Activated CD8-positive, alpha-beta memory T cell treated with anti-CD3 and anti-CD28 coated beads, Interleukin-2, amount 50 U/mL, for 4 hours (primary cell): ENCODE data around the gene SPNS2.
A peak's percentile ranks its signal among the peaks of the same experiment; 100 is the strongest.

Source experiments
- DNase-seq: peaks from one replicate; pipeline ENCODE4 v3.0.0-alpha.2; 2020

SPNS2 gene

GRCh38 chr17:4539025-4539424 lies 40.3 kb downstream of the SPNS2 start:
- DNase-seq, result no peak

GRCh38 chr17:4539576-4540223 lies 41.0 kb downstream of the SPNS2 start:
- DNase-seq, result no peak

GRCh38 chr17:4540224-4540651 lies 41.6 kb downstream of the SPNS2 start:
- no peak for DNase-seq

GRCh38 chr17:4540687-4541327 lies 42.1 kb downstream of the SPNS2 start:
- DNase-seq, result no peak

- DNase-seq, result no peak
Observed at GRCh38 chr17:4541328-4542002, 42.8 kb downstream of the SPNS2 start.

GRCh38 chr17:4542003-4542725 lies 43.5 kb downstream of the SPNS2 start:
- DNase-seq, result no peak

GRCh38 chr17:4542726-4543191 lies 44.1 kb downstream of the SPNS2 start:
- no peak for DNase-seq

GRCh38 chr17:4543557-4544026 lies 44.9 kb downstream of the SPNS2 start:
- no peak for DNase-seq

- DNase-seq, result no peak
Observed at GRCh38 chr17:4544135-4544950, 45.7 kb downstream of the SPNS2 start.

- no peak for DNase-seq
Observed at GRCh38 chr17:4544951-4545216, 46.2 kb downstream of the SPNS2 start.

- peak; percentile 15 for DNase-seq
Observed at GRCh38 chr17:4545217-4545951, 46.7 kb downstream of the SPNS2 start.

GRCh38 chr17:4547118-4547906 lies 48.6 kb downstream of the SPNS2 start:
- DNase-seq, result no peak

GRCh38 chr17:4548061-4548461 lies 49.4 kb downstream of the SPNS2 start:
- no peak for DNase-seq

GRCh38 chr17:4548721-4549531 lies 50.2 kb downstream of the SPNS2 start:
- DNase-seq, result no peak

- DNase-seq, result no peak
Observed at GRCh38 chr17:4549781-4550533, 51.3 kb downstream of the SPNS2 start.

GRCh38 chr17:4550534-4551039 lies 51.9 kb downstream of the SPNS2 start:
- no peak for DNase-seq

GRCh38 chr17:4551141-4551540 lies 52.5 kb downstream of the SPNS2 start:
- no peak for DNase-seq

GRCh38 chr17:4551796-4552525 lies 53.3 kb downstream of the SPNS2 start:
- DNase-seq, result no peak
